GM12878 (cell line): ENCODE data around the gene JADE1. TPM values are rescaled to one million over a fixed set of nuclear protein-coding genes. Genes with fewer than 3 reads are reported as not detected.

Source experiments
- ATAC-seq: fragments of 200-7000 bp; cut with Tn5 transposase; 3 replicates; pipeline ENCODE4 v1.9.1; 2020; ENCODE audit warnings: mild to moderate bottlenecking, moderate library complexity
- BruUV-seq: library from RNA; stranded (reverse); fragments of 400-500 nt; replicated peaks from 2 replicates; lab custom pipeline; 2021; lab: Mats Ljungman, UMichigan
- CTCF ChIA-PET: fragments of 300-600 bp; sonication (Branson Sonifier 250); formaldehyde crosslinking; extraction: SDS; loops from one replicate; lab custom pipeline; 2021; ENCODE audit warnings: inconsistent platforms; lab: Yijun Ruan, JAX
- POLR2A ChIA-PET: fragments of 350-600 bp; formaldehyde crosslinking; extraction: SDS; loops from one replicate; lab custom pipeline; 2021; ENCODE audit warnings: inconsistent platforms; lab: Charles Lee
- RAD21 ChIA-PET: fragments of 300-600 bp; sonication (Branson Sonifier 250); formaldehyde crosslinking; loops from one replicate; lab custom pipeline; 2023; ENCODE audit warnings: antibody characterized with exemption; ENCODE audit not compliant: unreplicated experiment; lab: Charles Lee
- SMC1A ChIA-PET: fragments of 300-600 bp; sonication (Branson Sonifier 250); formaldehyde crosslinking; loops from one replicate; lab custom pipeline; 2023; ENCODE audit not compliant: unreplicated experiment, uncharacterized antibody; lab: Charles Lee
- DNase-seq: peaks from one replicate; pipeline ENCODE4 v3.0.0-alpha.2; 2011; ENCODE audit warnings: low read depth, low spot score
- FAIRE-seq: peaks from 3 replicates; lab custom pipeline; 2011; peaks lifted over from hg19 to GRCh38; lab: Jason Lieb, UNC
- H2AFZ ChIP-seq: 2 replicates; pipeline ENCODE4 v1.6.0; 2011; ENCODE audit warnings: low read depth, low read length, control low read depth; ENCODE audit not compliant: control insufficient read depth
- H3K27ac ChIP-seq: 2 replicates; pipeline ENCODE4 v1.5.1; 2011; ENCODE audit warnings: control low read depth; ENCODE audit not compliant: control insufficient read depth, insufficient read depth
- H3K27me3 ChIP-seq, 2 experiments: replicated peaks in 1 of 2; 2 replicates each; pipeline versions ENCODE4 v1.6.0 to v1.6.1; 2011; ENCODE audit warnings: low read length in 1 of 2; ENCODE audit not compliant: control insufficient read depth in 2 of 2, insufficient read depth in 2 of 2
- H3K36me3 ChIP-seq, 2 experiments: 2 replicates each; pipeline ENCODE4 v1.5.1; 2011; ENCODE audit warnings: low read length in 1 of 2; ENCODE audit not compliant: control insufficient read depth in 2 of 2, insufficient read depth in 2 of 2
- H3K4me1 ChIP-seq: 2 replicates; pipeline ENCODE4 v1.6.1; 2011; ENCODE audit warnings: mild to moderate bottlenecking, low read length, moderate library complexity, mixed read lengths; ENCODE audit not compliant: control insufficient read depth, insufficient read depth
- H3K4me2 ChIP-seq: 2 replicates; pipeline ENCODE4 v1.6.0; 2011; ENCODE audit warnings: control low read depth; ENCODE audit not compliant: control insufficient read depth, insufficient read depth
- H3K4me3 ChIP-seq: fragments of 200-600 bp; sonication (generic); 2 replicates; pipeline ENCODE4 v1.5.1; 2016
- H3K79me2 ChIP-seq: 2 replicates; pipeline ENCODE4 v1.6.0; 2011; ENCODE audit warnings: low read length; ENCODE audit not compliant: control insufficient read depth, insufficient read depth
- H3K9ac ChIP-seq: 2 replicates; pipeline ENCODE4 v1.8.0; 2011; ENCODE audit warnings: low read length, control low read depth, mixed read lengths; ENCODE audit not compliant: control insufficient read depth, insufficient read depth
- H3K9me3 ChIP-seq: replicated peaks from 3 replicates; pipeline ENCODE4 v1.5.1; 2011; ENCODE audit warnings: mild to moderate bottlenecking, low read length; ENCODE audit not compliant: control insufficient read depth, insufficient read depth
- H4K20me1 ChIP-seq: 2 replicates; pipeline ENCODE4 v1.6.0; 2011; ENCODE audit not compliant: control insufficient read depth, insufficient read depth
- BRCA1 ChIP-seq: IDR thresholded peaks from 2 replicates; pipeline ENCODE4 v1.6.1; 2011; ENCODE audit warnings: low read depth, low read length, improper control_type of control experiment
- CEBPB ChIP-seq, 2 experiments: fragments of 150-350 bp in 1 of 2; IDR thresholded peaks; 2 replicates each; pipeline ENCODE4 v1.6.1; 2012 to 2014; ENCODE audit warnings: low read depth in 2 of 2, low read length in 2 of 2, borderline replicate concordance in 1 of 2, inconsistent platforms in 1 of 2
- CREB1 ChIP-seq: IDR thresholded peaks from 2 replicates; pipeline ENCODE4 v1.6.1; 2012; ENCODE audit warnings: low read depth, mild to moderate bottlenecking, inconsistent platforms
- HDAC6 ChIP-seq: fragments of 200-600 bp; sonication (generic); IDR thresholded peaks from one replicate; pipeline ENCODE4 v1.8.0; 2017; ENCODE audit warnings: antibody characterized with exemption; ENCODE audit not compliant: unreplicated experiment
- IKZF1 ChIP-seq: fragments of 450-650 bp; conservative IDR thresholded peaks from 2 replicates; pipeline ENCODE4 v1.6.1; 2017; ENCODE audit warnings: antibody characterized with exemption, mild to moderate bottlenecking
- TCF3 ChIP-seq: IDR thresholded peaks from 2 replicates; pipeline ENCODE4 v1.6.1; 2012; ENCODE audit warnings: low read depth, mild to moderate bottlenecking, low read length, borderline replicate concordance; ENCODE audit not compliant: insufficient read depth
- WRNIP1 ChIP-seq: IDR thresholded peaks from 2 replicates; pipeline ENCODE4 v1.6.1; 2011; ENCODE audit warnings: low read depth, low read length, improper control_type of control experiment, borderline replicate concordance
- ZBTB4 ChIP-seq: fragments of 450-650 bp; formaldehyde crosslinking; IDR thresholded peaks from 2 replicates; pipeline ENCODE4 v1.4.0; 2022; ENCODE audit warnings: mild to moderate bottlenecking, moderate library complexity
- WGBS: methylation state at CpG from one replicate; pipeline ENCODE4 v1.1.6; 2016; ENCODE audit warnings: low lambda C conversion rate; ENCODE audit not compliant: insufficient replicate concordance, insufficient coverage; ENCODE audit errors: missing lambda C conversion rate; 5-methylcytosine and 5-hydroxymethylcytosine counted together
- in situ Hi-C: fragments of 300-500 bp; cut with MboI; formaldehyde crosslinking; loops from 9 replicates; pipeline ENCODE4 v1.14.3; 2018; ENCODE audit warnings: mixed read lengths
- intact Hi-C: fragments of 100-400 bp; cut with micrococcal nuclease; formaldehyde crosslinking; loops from one replicate; pipeline ENCODE4 v1.14.2; 2022; ENCODE audit not compliant: unreplicated experiment
- polyA plus RNA-seq, 11 experiments: library from polyadenylated mRNA; depleted of rRNA in 4 of 11; unstranded in 6 of 11; stranded (reverse) in 5 of 11; fragments of >200 nt; fragmentation: Nextera tagmentation in 4 of 11; fragmentation: Illumina TruSeq in 1 of 11; extraction: Ambion mirVana in 4 of 11; extraction: Trizol in 1 of 11; gene quantifications; 1 replicate in 1 of 11; 2 replicates in 10 of 11; pipeline versions ENCODE4 v1.2.1 to v1.2.3, GENCODE V29; 2011 to 2016; ENCODE audit warnings: inconsistent platforms in 2 of 11, missing spikeins in 2 of 11, low read depth in 1 of 11
- total RNA-seq, 4 experiments: library from RNA; depleted of rRNA in 3 of 4; stranded (reverse); fragments of >200 nt in 3 of 4; fragmentation: Illumina TruSeq in 1 of 4; extraction: Trizol in 1 of 4; gene quantifications; 2 replicates each; pipeline versions ENCODE4 v1.2.1 to v1.2.3, GENCODE V29; 2013 to 2021
- TF ChIP-seq, protein P1 (sequence below): IDR thresholded peaks from 2 replicates; pipeline ENCODE4 v1.6.1; 2011; ENCODE audit warnings: borderline replicate concordance, low read depth, mild to moderate bottlenecking, moderate library complexity, low read length; ENCODE audit not compliant: insufficient read depth, poor library complexity, severe bottlenecking
- TF ChIP-seq, protein P2 (sequence below): fragments of 450-650 bp; IDR thresholded peaks from 2 replicates; pipeline ENCODE4 v1.6.1; 2016; ENCODE audit warnings: mild to moderate bottlenecking
- TF ChIP-seq, protein P3 (sequence below): fragments of 450-650 bp; IDR thresholded peaks from 2 replicates; pipeline ENCODE4 v1.6.1; 2017; ENCODE audit warnings: mild to moderate bottlenecking, moderate library complexity

Gene JADE1
- total and polyA plus RNA-seq, 10 of the 15 experiments (the other 5 are each of a cell fraction or from before 2014, with no cell fraction given) = 5.9 to 27.2 (median 15.8) TPM

GRCh38 chr4:128837198-128837597, 27.7 kb downstream of the JADE1 start (continued):
- TF ChIP-seq, protein P1, sequence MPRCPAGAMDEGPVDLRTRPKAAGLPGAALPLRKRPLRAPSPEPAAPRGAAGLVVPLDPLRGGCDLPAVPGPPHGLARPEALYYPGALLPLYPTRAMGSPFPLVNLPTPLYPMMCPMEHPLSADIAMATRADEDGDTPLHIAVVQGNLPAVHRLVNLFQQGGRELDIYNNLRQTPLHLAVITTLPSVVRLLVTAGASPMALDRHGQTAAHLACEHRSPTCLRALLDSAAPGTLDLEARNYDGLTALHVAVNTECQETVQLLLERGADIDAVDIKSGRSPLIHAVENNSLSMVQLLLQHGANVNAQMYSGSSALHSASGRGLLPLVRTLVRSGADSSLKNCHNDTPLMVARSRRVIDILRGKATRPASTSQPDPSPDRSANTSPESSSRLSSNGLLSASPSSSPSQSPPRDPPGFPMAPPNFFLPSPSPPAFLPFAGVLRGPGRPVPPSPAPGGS = no peak
- TF ChIP-seq CREB1 (no peak), IKZF1 (no peak)
- TF ChIP-seq, all 136 proteins: peak for 0

DNA sequence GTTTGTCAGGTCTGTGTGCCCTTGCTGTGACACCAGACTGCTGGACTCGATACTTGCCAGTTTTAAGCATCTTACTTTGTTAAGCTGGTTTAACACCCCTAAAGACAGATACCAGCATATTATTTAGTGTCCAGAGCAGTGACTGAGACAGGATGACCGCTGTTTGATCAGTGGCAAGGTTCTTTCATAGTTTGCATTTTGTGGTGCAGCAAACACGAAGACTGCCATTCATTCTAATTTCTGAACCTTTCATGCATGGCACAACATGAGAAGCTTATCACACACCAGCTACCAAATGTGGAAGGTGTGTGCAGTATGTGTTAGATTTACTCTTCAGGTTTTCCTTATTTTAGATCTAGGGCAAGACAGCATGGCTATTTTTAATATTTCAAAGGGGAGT, 28.2 kb downstream of the JADE1 start:
- ChIA-PET RAD21 (interaction anchor here (1.1 to 4.1 kb wide), 6 partner anchors 10 to 285 kb away, joined by 3 to 21 read pairs (median 7); no protein-coding TSS in a partner anchor), CTCF (interaction anchor here (0.6 to 1.7 kb wide), 10 partner anchors 9 to 645 kb away, joined by 3 to 6 read pairs (median 3); no protein-coding TSS in a partner anchor), POLR2A (interaction anchor here (1.1 to 3.0 kb wide), 4 partner anchors 10 to 24 kb away, joined by 4 to 23 read pairs (median 10); no protein-coding TSS in a partner anchor), SMC1A (interaction anchor here (1.0 to 5.5 kb wide), 9 partner anchors 10 to 384 kb away, joined by 3 to 45 read pairs (median 4); no protein-coding TSS in a partner anchor)
- Histone ChIP-seq H4K20me1 (no peaks in the 10 kb centered on the region), H3K79me2 (peaks cover 68% of the 10 kb centered on the region), H3K4me3 (no peak overlapping the region), H3K27me3 (no peaks in the 10 kb centered on the region), H3K9ac (no peak overlapping the region), H3K4me2 (no peak overlapping the region), H3K36me3 (peaks cover 8 to 46% of the 10 kb centered on the region in 2 experiments), H3K4me1 (peaks cover 1% of the 10 kb centered on the region; the same call in 1 of the 2 replicates), H2AFZ (no peak overlapping the region), H3K9me3 (no peaks in the 10 kb centered on the region), H3K27ac (no peak overlapping the region)
- 42% methylated on average over 3 of the region's 3 CpGs for WGBS
- no TSS peak for BruUV-seq
- in situ Hi-C loops (no loop called here), intact Hi-C loops (no loop called here)
- DNase-seq (no peak), FAIRE-seq (no peak), ATAC-seq (peak; percentile 70)
- TF ChIP-seq ZBTB4 (CRISPR knock-in tag) = no peak
- TF ChIP-seq, protein P2, sequence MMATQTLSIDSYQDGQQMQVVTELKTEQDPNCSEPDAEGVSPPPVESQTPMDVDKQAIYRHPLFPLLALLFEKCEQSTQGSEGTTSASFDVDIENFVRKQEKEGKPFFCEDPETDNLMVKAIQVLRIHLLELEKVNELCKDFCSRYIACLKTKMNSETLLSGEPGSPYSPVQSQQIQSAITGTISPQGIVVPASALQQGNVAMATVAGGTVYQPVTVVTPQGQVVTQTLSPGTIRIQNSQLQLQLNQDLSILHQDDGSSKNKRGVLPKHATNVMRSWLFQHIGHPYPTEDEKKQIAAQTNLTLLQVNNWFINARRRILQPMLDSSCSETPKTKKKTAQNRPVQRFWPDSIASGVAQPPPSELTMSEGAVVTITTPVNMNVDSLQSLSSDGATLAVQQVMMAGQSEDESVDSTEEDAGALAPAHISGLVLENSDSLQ = peak; percentile 36; the same call in 1 of the 2 replicates
- TF ChIP-seq, protein P3, sequence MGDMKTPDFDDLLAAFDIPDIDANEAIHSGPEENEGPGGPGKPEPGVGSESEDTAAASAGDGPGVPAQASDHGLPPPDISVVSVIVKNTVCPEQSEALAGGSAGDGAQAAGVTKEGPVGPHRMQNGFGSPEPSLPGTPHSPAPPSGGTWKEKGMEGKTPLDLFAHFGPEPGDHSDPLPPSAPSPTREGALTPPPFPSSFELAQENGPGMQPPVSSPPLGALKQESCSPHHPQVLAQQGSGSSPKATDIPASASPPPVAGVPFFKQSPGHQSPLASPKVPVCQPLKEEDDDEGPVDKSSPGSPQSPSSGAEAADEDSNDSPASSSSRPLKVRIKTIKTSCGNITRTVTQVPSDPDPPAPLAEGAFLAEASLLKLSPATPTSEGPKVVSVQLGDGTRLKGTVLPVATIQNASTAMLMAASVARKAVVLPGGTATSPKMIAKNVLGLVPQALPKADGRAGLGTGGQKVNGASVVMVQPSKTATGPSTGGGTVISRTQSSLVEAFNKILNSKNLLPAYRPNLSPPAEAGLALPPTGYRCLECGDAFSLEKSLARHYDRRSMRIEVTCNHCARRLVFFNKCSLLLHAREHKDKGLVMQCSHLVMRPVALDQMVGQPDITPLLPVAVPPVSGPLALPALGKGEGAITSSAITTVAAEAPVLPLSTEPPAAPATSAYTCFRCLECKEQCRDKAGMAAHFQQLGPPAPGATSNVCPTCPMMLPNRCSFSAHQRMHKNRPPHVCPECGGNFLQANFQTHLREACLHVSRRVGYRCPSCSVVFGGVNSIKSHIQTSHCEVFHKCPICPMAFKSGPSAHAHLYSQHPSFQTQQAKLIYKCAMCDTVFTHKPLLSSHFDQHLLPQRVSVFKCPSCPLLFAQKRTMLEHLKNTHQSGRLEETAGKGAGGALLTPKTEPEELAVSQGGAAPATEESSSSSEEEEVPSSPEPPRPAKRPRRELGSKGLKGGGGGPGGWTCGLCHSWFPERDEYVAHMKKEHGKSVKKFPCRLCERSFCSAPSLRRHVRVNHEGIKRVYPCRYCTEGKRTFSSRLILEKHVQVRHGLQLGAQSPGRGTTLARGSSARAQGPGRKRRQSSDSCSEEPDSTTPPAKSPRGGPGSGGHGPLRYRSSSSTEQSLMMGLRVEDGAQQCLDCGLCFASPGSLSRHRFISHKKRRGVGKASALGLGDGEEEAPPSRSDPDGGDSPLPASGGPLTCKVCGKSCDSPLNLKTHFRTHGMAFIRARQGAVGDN = no peak
- no peak for TF ChIP-seq WRNIP1
- TF ChIP-seq TCF3 = no peak
- TF ChIP-seq BRCA1 = no peak
- no peak for TF ChIP-seq HDAC6
- no peak for TF ChIP-seq CEBPB (IDR thresholded peaks at IDR 0.05; ENCODE audit: borderline replicate concordance in 1 of 2, low read depth in 2 of 2, low read length in 2 of 2)
